OCI-LY1 (cell line): ENCODE results near the gene MMP25.

ENCODE experiments used
- H2AFZ ChIP-seq: fragments of 200-600 bp; sonication (generic), shearing (Covaris generic); 2 replicates; pipeline ENCODE4 v1.6.0; 2014; ENCODE audit warnings: antibody characterized with exemption, mild to moderate bottlenecking, low read length
- H3F3A ChIP-seq: fragments of 200-600 bp; sonication (generic), shearing (Covaris generic); 2 replicates; pipeline ENCODE4 v1.6.0; 2014; ENCODE audit warnings: mild to moderate bottlenecking, antibody characterized with exemption, low read length, moderate library complexity; ENCODE audit not compliant: insufficient read depth
- H3K27ac ChIP-seq: fragments of 200-600 bp; sonication (generic); 2 replicates; pipeline ENCODE4 v1.5.1; 2014; ENCODE audit warnings: low read length, mixed run types, mild to moderate bottlenecking, low read depth; ENCODE audit not compliant: poor library complexity, severe bottlenecking
- H3K27me3 ChIP-seq: fragments of 200-600 bp; sonication (generic); 2 replicates; pipeline ENCODE4 v1.6.0; 2014; ENCODE audit warnings: antibody characterized with exemption, mild to moderate bottlenecking, low read length, moderate library complexity; ENCODE audit not compliant: insufficient read depth
- H3K36me3 ChIP-seq: fragments of 200-600 bp; sonication (generic); 2 replicates; pipeline ENCODE4 v1.6.1; 2014; ENCODE audit warnings: mild to moderate bottlenecking, antibody characterized with exemption, low read length, moderate library complexity, mixed read lengths; ENCODE audit not compliant: insufficient read depth
- H3K4me1 ChIP-seq: fragments of 200-600 bp; sonication (generic); 2 replicates; pipeline ENCODE4 v1.5.1; 2014; ENCODE audit warnings: mild to moderate bottlenecking, low read length, moderate library complexity; ENCODE audit not compliant: insufficient read depth, severe bottlenecking
- H3K4me2 ChIP-seq: fragments of 200-600 bp; sonication (generic), shearing (Covaris generic); 2 replicates; pipeline ENCODE4 v1.6.1; 2014; ENCODE audit warnings: low read length
- H3K4me3 ChIP-seq: fragments of 200-600 bp; sonication (generic); 2 replicates; pipeline ENCODE4 v1.5.1; 2014; ENCODE audit warnings: low read length, low read depth, mild to moderate bottlenecking, mixed read lengths; ENCODE audit not compliant: poor library complexity, severe bottlenecking
- H3K79me2 ChIP-seq: fragments of 200-600 bp; shearing (Covaris generic); 2 replicates; pipeline ENCODE4 v1.6.1; 2016; ENCODE audit warnings: mixed run types, low read length, mixed read lengths; ENCODE audit not compliant: insufficient read depth
- H3K9ac ChIP-seq: fragments of 200-600 bp; sonication (generic), shearing (Covaris generic); 2 replicates; pipeline ENCODE4 v1.6.1; 2014; ENCODE audit warnings: mild to moderate bottlenecking, low read length, mixed read lengths
- H3K9me2 ChIP-seq: fragments of 200-600 bp; sonication (generic), shearing (Covaris generic); 2 replicates; pipeline ENCODE4 v1.6.1; 2014; ENCODE audit warnings: low read depth, mild to moderate bottlenecking, low read length, mixed read lengths
- H3K9me3 ChIP-seq: fragments of 200-600 bp; shearing (Covaris generic); 2 replicates; pipeline ENCODE4 v1.6.1; 2014; ENCODE audit warnings: low read length, mixed read lengths
- H4K20me1 ChIP-seq: fragments of 200-600 bp; sonication (generic), shearing (Covaris generic); 2 replicates; pipeline ENCODE4 v1.6.0; 2016; ENCODE audit warnings: mild to moderate bottlenecking, low read length; ENCODE audit not compliant: insufficient read depth
- EZH2 ChIP-seq: fragments of 200-600 bp; sonication (generic), shearing (Covaris generic); IDR thresholded peaks from 2 replicates; pipeline ENCODE4 v1.8.0; 2017; ENCODE audit warnings: borderline replicate concordance, mixed run types, mild to moderate bottlenecking, antibody characterized with exemption, low read length, moderate library complexity, mixed read lengths
- TF ChIP-seq, protein P1 (sequence below): fragments of 200-600 bp; sonication (generic), shearing (Covaris generic); IDR thresholded peaks from 2 replicates; pipeline ENCODE4 v1.5.1; 2017; ENCODE audit warnings: mild to moderate bottlenecking, antibody characterized with exemption, low read length, moderate library complexity, mixed read lengths

The MMP25 gene, protein sequence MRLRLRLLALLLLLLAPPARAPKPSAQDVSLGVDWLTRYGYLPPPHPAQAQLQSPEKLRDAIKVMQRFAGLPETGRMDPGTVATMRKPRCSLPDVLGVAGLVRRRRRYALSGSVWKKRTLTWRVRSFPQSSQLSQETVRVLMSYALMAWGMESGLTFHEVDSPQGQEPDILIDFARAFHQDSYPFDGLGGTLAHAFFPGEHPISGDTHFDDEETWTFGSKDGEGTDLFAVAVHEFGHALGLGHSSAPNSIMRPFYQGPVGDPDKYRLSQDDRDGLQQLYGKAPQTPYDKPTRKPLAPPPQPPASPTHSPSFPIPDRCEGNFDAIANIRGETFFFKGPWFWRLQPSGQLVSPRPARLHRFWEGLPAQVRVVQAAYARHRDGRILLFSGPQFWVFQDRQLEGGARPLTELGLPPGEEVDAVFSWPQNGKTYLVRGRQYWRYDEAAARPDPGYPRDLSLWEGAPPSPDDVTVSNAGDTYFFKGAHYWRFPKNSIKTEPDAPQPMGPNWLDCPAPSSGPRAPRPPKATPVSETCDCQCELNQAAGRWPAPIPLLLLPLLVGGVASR

DNA sequence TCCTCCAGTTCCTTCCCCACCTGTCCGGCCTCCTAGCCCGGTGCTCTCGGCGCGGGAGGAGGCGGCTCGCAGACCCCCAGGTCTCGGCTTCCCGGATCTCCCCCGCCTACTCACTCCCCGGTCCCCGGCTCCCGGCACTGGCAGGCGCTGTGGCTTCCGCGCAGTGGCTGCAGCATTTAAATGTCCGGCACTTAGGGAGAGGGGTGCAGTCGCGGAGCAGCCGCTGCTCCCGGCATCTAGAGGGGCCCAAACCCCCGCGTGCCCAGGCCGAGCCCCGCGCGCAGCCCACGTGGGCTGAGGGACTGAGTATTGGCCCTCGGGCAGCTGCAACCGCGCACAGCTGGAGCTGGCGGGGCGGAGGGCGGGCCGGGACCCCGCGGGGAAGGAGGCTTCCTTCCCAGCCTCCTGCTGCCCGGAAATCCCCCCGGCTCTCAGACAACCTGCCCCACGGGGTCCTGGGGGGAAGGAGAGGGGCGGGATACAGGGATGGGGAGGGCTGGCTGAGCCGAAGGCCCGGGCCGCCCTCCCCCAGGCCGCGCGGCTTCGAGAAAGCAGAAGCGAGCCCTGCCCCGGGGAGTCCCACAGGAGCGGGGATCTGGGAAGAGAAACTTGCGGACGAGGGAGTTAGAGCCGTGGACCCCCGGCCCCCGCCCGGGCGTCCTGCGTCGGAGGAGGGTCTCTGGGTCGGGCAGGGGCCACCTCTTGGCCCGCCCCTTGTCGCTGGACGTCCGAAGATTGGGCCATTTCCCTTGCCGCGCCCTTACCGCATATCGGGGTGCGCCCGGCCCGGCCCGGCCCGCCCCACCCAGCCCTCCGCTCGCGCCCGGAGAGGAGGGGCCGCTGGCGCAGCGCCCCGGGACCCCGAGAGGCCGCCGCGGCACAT lies at the start of gene MMP25:
Gene MMP25, plus strand, starts transcription at position 804 of the 883 bp plus-strand sequence. CDS start 357 bp downstream, outside the sequence.
- Histone ChIP-seq H3F3A (no peaks in the 10 kb centered on the region), H3K27me3 (no peaks in the 10 kb centered on the region), H3K9ac (no peak within 1 kb of the TSS), H4K20me1 (no peaks in the 10 kb centered on the region), H3K79me2 (no peaks in the 10 kb centered on the region), H3K9me2 (no peaks in the 10 kb centered on the region), H3K4me3 (no peak within 1 kb of the TSS), H3K27ac (no peak within 1 kb of the TSS), H3K36me3 (no peaks in the 10 kb centered on the region), H3K4me1 (peaks cover 4% of the 10 kb centered on the region), H2AFZ (no peak within 1 kb of the TSS), H3K4me2 (peak within 1 kb of the TSS; percentile 52; the same call in 1 of the 2 replicates), H3K9me3 (no peaks in the 10 kb centered on the region)
- TF ChIP-seq EZH2, result no peak; the same call in 1 of the 2 replicates
- TF ChIP-seq, protein P1, sequence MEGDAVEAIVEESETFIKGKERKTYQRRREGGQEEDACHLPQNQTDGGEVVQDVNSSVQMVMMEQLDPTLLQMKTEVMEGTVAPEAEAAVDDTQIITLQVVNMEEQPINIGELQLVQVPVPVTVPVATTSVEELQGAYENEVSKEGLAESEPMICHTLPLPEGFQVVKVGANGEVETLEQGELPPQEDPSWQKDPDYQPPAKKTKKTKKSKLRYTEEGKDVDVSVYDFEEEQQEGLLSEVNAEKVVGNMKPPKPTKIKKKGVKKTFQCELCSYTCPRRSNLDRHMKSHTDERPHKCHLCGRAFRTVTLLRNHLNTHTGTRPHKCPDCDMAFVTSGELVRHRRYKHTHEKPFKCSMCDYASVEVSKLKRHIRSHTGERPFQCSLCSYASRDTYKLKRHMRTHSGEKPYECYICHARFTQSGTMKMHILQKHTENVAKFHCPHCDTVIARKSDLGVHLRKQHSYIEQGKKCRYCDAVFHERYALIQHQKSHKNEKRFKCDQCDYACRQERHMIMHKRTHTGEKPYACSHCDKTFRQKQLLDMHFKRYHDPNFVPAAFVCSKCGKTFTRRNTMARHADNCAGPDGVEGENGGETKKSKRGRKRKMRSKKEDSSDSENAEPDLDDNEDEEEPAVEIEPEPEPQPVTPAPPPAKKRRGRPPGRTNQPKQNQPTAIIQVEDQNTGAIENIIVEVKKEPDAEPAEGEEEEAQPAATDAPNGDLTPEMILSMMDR, result no peak

DNA sequence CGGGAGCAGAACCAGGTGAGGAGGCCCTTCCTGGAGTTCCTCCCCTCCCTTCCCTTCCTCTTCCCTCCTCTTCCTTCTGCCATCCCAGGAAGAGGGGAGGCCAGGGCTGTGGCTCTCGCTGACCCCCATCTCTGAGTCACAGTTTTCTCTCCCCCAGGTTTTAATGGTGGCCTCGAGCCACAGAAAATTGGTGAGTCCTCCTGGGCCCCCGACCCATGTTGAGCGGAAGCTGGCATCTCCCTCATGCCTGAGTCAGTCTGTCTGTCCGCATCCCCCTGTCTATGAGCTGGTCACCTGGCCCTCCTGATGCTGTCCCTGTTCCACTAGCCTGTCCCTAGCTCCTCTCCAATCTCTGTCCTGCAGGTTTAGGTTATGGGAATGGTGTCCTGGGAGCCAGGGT lies 46.4 kb upstream of the MMP25 start:
- Histone ChIP-seq H3K4me1 (peaks cover 3% of the 10 kb centered on the region), H3K4me3 (no peak overlapping the region), H3K79me2 (no peaks in the 10 kb centered on the region), H3K27ac (no peak overlapping the region), H4K20me1 (no peaks in the 10 kb centered on the region), H3K36me3 (no peaks in the 10 kb centered on the region), H3K9me2 (no peaks in the 10 kb centered on the region), H3K4me2 (no peak overlapping the region), H3F3A (no peaks in the 10 kb centered on the region), H2AFZ (no peak overlapping the region), H3K27me3 (peaks cover 7% of the 10 kb centered on the region), H3K9me3 (no peaks in the 10 kb centered on the region), H3K9ac (no peak overlapping the region)
- TF ChIP-seq, protein P1, result no peak
- no peak for TF ChIP-seq EZH2

DNA sequence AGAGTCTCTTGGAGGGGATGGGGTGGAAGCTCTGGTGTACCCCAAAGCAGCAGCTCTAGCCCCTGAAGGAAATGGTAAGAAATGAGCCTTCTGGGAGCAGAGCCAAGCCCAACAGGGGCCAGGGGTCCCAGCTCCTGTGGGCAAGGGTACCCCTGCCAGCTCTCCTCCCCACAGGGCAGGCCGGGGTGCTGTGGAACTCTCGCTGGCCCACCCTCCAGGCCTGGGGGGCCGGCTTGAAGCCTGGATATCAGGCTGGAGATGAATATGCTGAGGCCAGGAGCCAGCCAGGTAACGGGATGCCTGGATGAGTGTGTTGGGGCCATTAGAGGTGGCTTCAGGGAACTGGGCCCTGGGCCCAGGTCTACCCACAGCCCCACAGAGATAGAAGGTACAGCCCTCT lies 45.8 kb upstream of the MMP25 start:
- no peaks in the 10 kb centered on the region for H4K20me1 ChIP-seq
- H3F3A ChIP-seq, result no peaks in the 10 kb centered on the region
- H3K9me2 ChIP-seq, result no peaks in the 10 kb centered on the region
- TF ChIP-seq, protein P1, result no peak
- no peak for TF ChIP-seq EZH2
- H3K27me3 ChIP-seq, result peaks cover 7% of the 10 kb centered on the region
- no peak overlapping the region for H3K4me2 ChIP-seq
- no peak overlapping the region for H3K4me3 ChIP-seq
- no peaks in the 10 kb centered on the region for H3K79me2 ChIP-seq
- H3K4me1 ChIP-seq, result peaks cover 4% of the 10 kb centered on the region
- no peaks in the 10 kb centered on the region for H3K36me3 ChIP-seq
- no peak overlapping the region for H3K27ac ChIP-seq
- no peaks in the 10 kb centered on the region for H3K9me3 ChIP-seq
- H3K9ac ChIP-seq, result no peak overlapping the region
- no peak overlapping the region for H2AFZ ChIP-seq
